GM10266 (cell line): ENCODE measurements around the gene DGCR8.

ENCODE experiments used
- DNase-seq: peaks from one replicate; pipeline ENCODE4 v3.0.0; 2012; ENCODE audit errors: extremely low spot score
- CTCF ChIP-seq: IDR thresholded peaks from 2 replicates; pipeline ENCODE4 v1.5.1; 2012; ENCODE audit warnings: mild to moderate bottlenecking, low read depth; ENCODE audit not compliant: control insufficient read depth, insufficient read depth; ENCODE audit errors: missing control alignments

DGCR8 gene

GRCh38 chr22:20133930-20134549 is 54.0 kb downstream of the DGCR8 start:
- no peak for TF ChIP-seq CTCF

GRCh38 chr22:20135265-20135664 is 55.2 kb downstream of the DGCR8 start:
- DNase-seq: no peak

More at GRCh38 chr22:20133930-20134549, 54.0 kb downstream of the DGCR8 start:
- DNase-seq: no peak

GRCh38 chr22:20135806-20136602 is 56.0 kb downstream of the DGCR8 start:
- DNase-seq: no peak
- no peak for TF ChIP-seq CTCF

More at GRCh38 chr22:20135265-20135664, 55.2 kb downstream of the DGCR8 start:
- no peak for TF ChIP-seq CTCF

GRCh38 chr22:20136603-20136873 is 56.5 kb downstream of the DGCR8 start:
- no peak for TF ChIP-seq CTCF
- DNase-seq: no peak

- no peak for TF ChIP-seq CTCF
These were observed 57.1 kb downstream of the DGCR8 start for GRCh38 chr22:20137113-20137512.

GRCh38 chr22:20137671-20138416 is 57.8 kb downstream of the DGCR8 start:
- no peak for DNase-seq
- TF ChIP-seq CTCF: no peak

More at GRCh38 chr22:20137113-20137512, 57.1 kb downstream of the DGCR8 start:
- no peak for DNase-seq

- DNase-seq: no peak
- TF ChIP-seq CTCF: no peak
These were observed 58.3 kb downstream of the DGCR8 start for GRCh38 chr22:20138417-20138738.
